Activated CD4-positive, CD25-positive, alpha-beta regulatory T cell treated with anti-CD3 and anti-CD28 coated beads, Interleukin-2, amount 50 U/mL, for 16 hours (primary cell): ENCODE results near the gene UBAP2.
A peak's percentile ranks its signal among the peaks of the same experiment; 100 is the strongest.
"Not testable (repeated sequence)": the region's sequence is repeated elsewhere in the genome, so short reads cannot be mapped to it uniquely, and the experiment has no call there.

Experiments used
- DNase-seq: peaks from one replicate; pipeline ENCODE4 v3.0.0-alpha.2; 2020; ENCODE audit warnings: low read depth, low spot score

UBAP2 gene

GRCh38 chr9:33988219-33988890 is 60.3 kb downstream of the UBAP2 start:
- DNase-seq = peak; percentile 18

GRCh38 chr9:33976414-33976813 is 72.3 kb downstream of the UBAP2 start:
- DNase-seq = no peak

- DNase-seq = no peak
These were observed 76.0 kb downstream of the UBAP2 start for GRCh38 chr9:33972698-33973097.

GRCh38 chr9:33964086-33964768 is 84.5 kb downstream of the UBAP2 start:
- DNase-seq = no peak

GRCh38 chr9:33962468-33962867 is 86.2 kb downstream of the UBAP2 start:
- DNase-seq = not testable (repeated sequence)

GRCh38 chr9:33959725-33960124 is 89.0 kb downstream of the UBAP2 start:
- DNase-seq = no peak

GRCh38 chr9:33956544-33956943 is 92.1 kb downstream of the UBAP2 start:
- DNase-seq = no peak

- no peak for DNase-seq
These were observed 96.6 kb downstream of the UBAP2 start for GRCh38 chr9:33952066-33952465.

GRCh38 chr9:33950371-33950770 is 98.3 kb downstream of the UBAP2 start:
- DNase-seq = no peak

- no peak for DNase-seq
These were observed 101.7 kb downstream of the UBAP2 start for GRCh38 chr9:33946779-33947535.

GRCh38 chr9:33943389-33943788 is 105.3 kb downstream of the UBAP2 start:
- DNase-seq = no peak

- DNase-seq = no peak
These were observed 106.1 kb downstream of the UBAP2 start for GRCh38 chr9:33942471-33943083.

GRCh38 chr9:33939924-33940874 is 108.5 kb downstream of the UBAP2 start:
- no peak for DNase-seq

GRCh38 chr9:33934188-33934878 is 114.4 kb downstream of the UBAP2 start:
- no peak for DNase-seq

GRCh38 chr9:33932078-33932807 is 116.4 kb downstream of the UBAP2 start:
- no peak for DNase-seq

GRCh38 chr9:33931326-33931725 is 117.4 kb downstream of the UBAP2 start:
- DNase-seq = no peak

- no peak for DNase-seq
These were observed 121.0 kb downstream of the UBAP2 start for GRCh38 chr9:33927694-33928093.

GRCh38 chr9:33926746-33927485 is 121.8 kb downstream of the UBAP2 start:
- no peak for DNase-seq
